PC-3 (cell line): ENCODE results near the gene GPR83.

Experiments used
- CTCF ChIP-seq: fragments of 300-600 bp; sonication (generic); conservative IDR thresholded peaks from 2 replicates; pipeline ENCODE4 v1.5.1; 2017; ENCODE audit warnings: antibody characterized with exemption, low read depth, mild to moderate bottlenecking, low read length
- EZH2 ChIP-seq: fragments of 300-600 bp; sonication (generic); IDR thresholded peaks from one replicate; pipeline ENCODE4 v1.6.1; 2017; ENCODE audit warnings: antibody characterized with exemption, mild to moderate bottlenecking, low read length; ENCODE audit not compliant: unreplicated experiment
- EZH2phosphoT487 ChIP-seq: fragments of 300-600 bp; sonication (generic); IDR thresholded peaks from 2 replicates; pipeline ENCODE4 v1.6.1; 2018; ENCODE audit warnings: mild to moderate bottlenecking, antibody characterized with exemption, low read length, borderline replicate concordance

GRCh38 chr11:94379613-94380012 lies 21.6 kb downstream of the GPR83 start:
- TF ChIP-seq CTCF (no peak), EZH2 (no peak), EZH2phosphoT487 (no peak)
